Activated CD4-positive, CD25-positive, alpha-beta regulatory T cell treated with anti-CD3 and anti-CD28 coated beads, Interleukin-2, amount 50 U/mL, for 72 hours (primary cell): ENCODE data around the gene YDJC.
"Not testable (repeated sequence)": the region's sequence is repeated elsewhere in the genome, so short reads cannot be mapped to it uniquely, and the experiment has no call there.

Experiments used
- DNase-seq: peaks from one replicate; pipeline ENCODE4 v3.0.0; 2021

The YDJC gene

GRCh38 chr22:21629255-21630149 is at the start of gene YDJC:
TSS of gene YDJC (minus strand) at chr22:21630022. CDS start at chr22:21630014, 8 bp downstream.
- DNase-seq, result peak; percentile 96

GRCh38 chr22:21679383-21679782 is 49.6 kb upstream of the YDJC start:
- DNase-seq, result no peak

- DNase-seq, result not testable (repeated sequence)
These were observed 49.0 kb upstream of the YDJC start for GRCh38 chr22:21678842-21679241.

GRCh38 chr22:21677606-21678443 is 48.0 kb upstream of the YDJC start:
- no peak for DNase-seq

- no peak for DNase-seq
These were observed 44.9 kb upstream of the YDJC start for GRCh38 chr22:21674638-21675245.

DNA sequence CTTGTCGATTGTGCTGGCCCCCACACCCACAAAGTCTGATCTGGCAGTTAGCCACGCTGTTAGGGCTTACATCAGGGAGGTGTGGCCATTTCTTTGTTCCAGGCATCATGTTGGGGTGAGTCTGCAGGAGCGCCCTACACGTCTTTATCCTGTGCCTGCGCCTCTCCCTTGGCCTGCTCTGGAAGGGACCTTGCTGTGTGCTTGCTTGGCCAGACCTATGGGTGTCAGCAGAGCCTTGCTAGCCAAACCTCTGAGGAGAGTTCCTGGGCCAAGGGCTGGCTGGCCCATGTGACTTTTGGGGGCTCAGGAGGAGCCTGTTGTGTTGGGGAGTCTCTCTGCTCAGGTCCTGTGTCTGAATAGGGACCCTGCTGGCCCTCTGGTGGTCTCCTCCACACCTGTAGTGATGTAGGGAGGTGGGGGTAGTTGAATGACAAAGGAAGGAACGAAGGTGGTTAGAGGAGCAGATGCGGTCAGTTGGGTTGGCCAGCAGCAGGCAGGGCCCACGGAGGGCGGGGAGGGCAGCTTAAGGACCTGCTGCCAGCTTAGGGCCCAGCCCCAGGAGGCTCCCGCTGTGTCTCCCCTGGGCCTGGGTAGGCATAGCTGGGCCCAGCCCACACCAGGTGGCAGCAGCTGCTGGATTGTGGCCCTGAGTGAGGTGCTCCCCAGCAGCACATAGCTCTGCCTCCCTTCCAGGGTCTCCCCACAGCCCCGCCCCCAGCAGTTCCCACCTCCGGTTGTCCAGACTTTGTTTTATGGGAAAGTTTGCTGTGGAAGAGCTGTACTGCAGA is 43.9 kb upstream of the YDJC start:
- DNase-seq, result no peak

GRCh38 chr22:21672107-21672629 is 42.3 kb upstream of the YDJC start:
- DNase-seq, result no peak

DNA sequence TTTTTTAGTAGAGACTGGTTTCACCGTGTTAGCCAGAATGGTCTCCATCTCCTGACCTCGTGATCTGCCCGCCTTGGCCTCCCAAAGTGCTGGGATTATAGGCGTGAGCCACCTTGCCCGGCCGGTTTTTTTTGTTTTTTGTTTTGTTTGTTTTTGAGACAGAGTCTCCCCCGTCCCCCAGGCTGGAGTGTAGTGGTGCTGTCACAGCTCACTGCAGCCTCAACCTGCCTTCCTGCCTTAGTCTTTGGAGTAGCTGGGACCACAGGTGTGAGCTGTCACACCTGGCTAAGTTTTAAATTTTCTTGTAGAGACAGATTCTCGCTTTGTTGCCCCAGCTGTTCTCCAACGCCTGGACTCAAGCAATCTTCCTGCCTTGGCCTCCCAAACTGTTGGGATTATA is 39.2 kb upstream of the YDJC start:
- DNase-seq, result no peak

DNA sequence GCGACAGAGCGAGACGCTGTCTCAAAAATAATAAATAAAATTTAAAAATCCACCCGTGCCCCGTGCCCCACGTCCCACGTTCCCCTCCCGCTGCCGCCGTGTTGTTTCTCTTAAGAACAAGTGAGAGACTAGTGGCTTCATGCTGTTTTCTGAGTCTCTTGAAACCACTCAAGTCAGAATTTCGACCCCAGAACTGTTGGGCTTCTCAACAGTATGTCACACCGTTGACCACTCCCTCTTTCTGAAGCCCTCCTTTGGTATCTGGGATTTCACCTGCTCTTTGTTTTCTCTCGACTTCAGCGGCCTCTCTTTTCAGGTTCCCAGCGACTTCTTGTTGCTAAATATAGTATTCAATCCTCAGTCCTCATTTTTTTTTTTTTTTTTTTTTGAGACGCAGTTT is 37.0 kb upstream of the YDJC start:
- DNase-seq, result no peak

- DNase-seq, result no peak
These were observed 35.4 kb upstream of the YDJC start for GRCh38 chr22:21665047-21665851.

DNA sequence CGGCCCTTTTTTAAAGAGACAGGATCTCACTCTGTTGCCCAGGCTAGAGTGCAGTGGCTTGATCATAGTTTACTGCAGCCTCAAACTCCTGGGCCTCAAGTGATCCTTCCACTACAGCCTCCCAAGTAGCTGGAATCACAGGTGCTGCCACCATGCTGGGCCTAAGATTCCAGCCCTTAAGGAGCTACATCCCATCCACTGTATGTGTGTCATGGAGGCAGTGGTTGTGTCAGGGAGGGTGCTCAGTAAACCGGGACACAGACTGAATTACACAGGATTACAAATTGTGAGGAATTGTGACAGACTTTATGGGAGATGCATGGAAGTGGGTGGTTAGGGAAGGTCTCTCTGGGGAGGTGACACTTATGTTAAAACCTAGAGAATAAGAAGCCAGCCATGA is 33.9 kb upstream of the YDJC start:
- no peak for DNase-seq

DNA sequence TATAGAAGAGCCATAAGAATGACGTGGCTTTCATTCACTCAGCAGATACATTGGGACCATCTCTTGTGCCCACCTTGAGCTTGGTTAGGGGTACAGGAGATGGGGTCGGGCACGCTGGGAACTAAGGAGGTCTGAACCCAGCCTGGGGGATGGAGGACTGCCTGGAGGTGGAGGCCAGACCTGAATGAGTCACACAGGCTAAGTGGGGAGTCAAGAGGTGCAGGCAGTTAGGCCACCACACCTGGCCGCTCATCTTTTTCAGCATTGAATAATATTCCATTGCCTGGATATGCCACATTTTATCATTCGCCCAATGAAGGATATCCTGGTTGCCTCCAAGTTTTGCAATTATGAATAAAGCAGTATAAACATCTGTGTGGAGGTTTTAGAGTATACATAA is 32.2 kb upstream of the YDJC start:
- DNase-seq, result no peak

- DNase-seq, result no peak
These were observed 31.1 kb upstream of the YDJC start for GRCh38 chr22:21660904-21661303.

GRCh38 chr22:21659864-21660525 is 30.2 kb upstream of the YDJC start:
- no peak for DNase-seq

- peak; percentile 82 for DNase-seq
These were observed 27.7 kb upstream of the YDJC start for GRCh38 chr22:21657360-21658032.

- no peak for DNase-seq
These were observed 27.2 kb upstream of the YDJC start for GRCh38 chr22:21657020-21657359.

- no peak for DNase-seq
These were observed 23.0 kb upstream of the YDJC start for GRCh38 chr22:21652547-21653545.

DNA sequence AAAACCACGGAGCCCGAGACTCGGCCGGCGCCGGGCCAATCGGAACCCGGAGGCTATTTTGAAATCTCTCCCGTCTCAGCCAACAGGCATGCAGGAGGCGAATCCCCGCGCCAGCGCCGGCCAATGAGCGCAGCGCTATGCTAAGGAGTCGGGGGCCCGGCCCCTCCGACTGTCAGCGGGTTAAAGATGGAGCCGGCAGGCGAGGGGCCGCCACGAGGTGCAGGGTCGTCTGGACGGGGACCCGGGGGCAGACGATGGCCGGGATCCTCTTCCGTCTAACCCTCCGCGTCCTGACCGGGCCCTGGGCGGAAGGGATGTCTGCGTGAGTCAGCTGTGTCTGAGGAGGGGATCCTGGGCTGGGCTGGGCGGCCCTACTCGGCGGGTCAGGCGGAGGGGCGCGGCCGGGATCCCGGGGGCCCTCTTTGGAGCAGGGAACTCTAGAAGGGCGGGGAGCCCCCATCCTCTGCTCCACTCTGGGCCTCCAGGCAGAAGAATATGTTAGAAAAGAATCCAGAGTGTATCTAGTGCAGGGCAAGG is 22.3 kb upstream of the YDJC start:
- peak; percentile 86 for DNase-seq

GRCh38 chr22:21651521-21652009 is 21.7 kb upstream of the YDJC start:
- DNase-seq, result no peak
